Activated naive CD4-positive, alpha-beta T cell treated with anti-CD3 and anti-CD28 coated beads for 36 hours (primary cell): Measurements from ENCODE around the gene ITGB1. TPM values are rescaled to one million over a fixed set of nuclear protein-coding genes. Genes with fewer than 3 reads are reported as not detected.

Experiments used
- CTCF ChIA-PET: fragments of 350-600 bp; sonication (Branson Sonifier 250); formaldehyde crosslinking; loops from one replicate; lab custom pipeline; 2021; ENCODE audit warnings: antibody characterized with exemption; lab: Charles Lee
- DNase-seq: peaks from one replicate; pipeline ENCODE4 v3.0.0-alpha.2; 2020
- H3K27ac Mint-ChIP-seq: one replicate; pipeline ENCODE4 v1.8.0; 2021; ENCODE audit warnings: mild to moderate bottlenecking, mixed read lengths
- H3K27me3 Mint-ChIP-seq: one replicate; pipeline ENCODE4 v1.8.0; 2021; ENCODE audit warnings: low read depth, mixed read lengths
- H3K36me3 Mint-ChIP-seq: one replicate; pipeline ENCODE4 v1.8.0; 2021; ENCODE audit warnings: low read depth, mixed read lengths
- H3K4me1 Mint-ChIP-seq: one replicate; pipeline ENCODE4 v1.8.0; 2021; ENCODE audit warnings: low read depth, mixed read lengths
- H3K4me3 Mint-ChIP-seq: one replicate; pipeline ENCODE4 v1.8.0; 2021; ENCODE audit warnings: mild to moderate bottlenecking, moderate library complexity, mixed read lengths
- H3K9me3 Mint-ChIP-seq: one replicate; pipeline ENCODE4 v1.8.0; 2021; ENCODE audit warnings: mixed read lengths
- intact Hi-C: fragments of 100-400 bp; cut with micrococcal nuclease; formaldehyde crosslinking; loops from one replicate; pipeline ENCODE4 v1.15.1; 2023
- total RNA-seq, 2 experiments: library from RNA; stranded (reverse); gene quantifications; one replicate each; pipeline ENCODE4 v1.2.3, GENCODE V29; 2021

ITGB1 gene
- total RNA-seq, 2 experiments from 2014 or later, result 30.3 to 34.5 TPM

GRCh38 chr10:32940321-32941301 is 17.4 kb downstream of the ITGB1 start:
- no peaks in the 10 kb centered on the region for H3K27me3 Mint-ChIP-seq
- no peak overlapping the region for H3K27ac Mint-ChIP-seq
- H3K9me3 Mint-ChIP-seq, result no peaks in the 10 kb centered on the region
- no peak overlapping the region for H3K4me3 Mint-ChIP-seq
- no peak for DNase-seq
- peaks cover 20% of the 10 kb centered on the region for H3K4me1 Mint-ChIP-seq
- CTCF ChIA-PET, result interaction anchor here (0.9 kb wide), 1 partner anchor 68 kb away, joined by 8 read pairs; no protein-coding TSS in a partner anchor
- intact Hi-C loops, result no loop called here
- peaks cover under 1% of the 10 kb centered on the region for H3K36me3 Mint-ChIP-seq

- Mint-ChIP-seq H3K27me3 (no peaks in the 10 kb centered on the region), H3K36me3 (peaks cover 5% of the 10 kb centered on the region), H3K27ac (no peak overlapping the region), H3K9me3 (no peaks in the 10 kb centered on the region), H3K4me1 (peaks cover 20% of the 10 kb centered on the region), H3K4me3 (no peak overlapping the region)
- CTCF ChIA-PET, result interaction anchor here (0.6 kb wide), 1 partner anchor 288 kb away, joined by 3 read pairs; no protein-coding TSS in a partner anchor
- DNase-seq, result no peak
- intact Hi-C loops, result no loop called here
Observed at GRCh38 chr10:32939296-32940111, 18.5 kb downstream of the ITGB1 start.

GRCh38 chr10:32938554-32939061 is 19.4 kb downstream of the ITGB1 start:
- no peak for DNase-seq
- H3K36me3 Mint-ChIP-seq, result peaks cover 5% of the 10 kb centered on the region
- no peaks in the 10 kb centered on the region for H3K9me3 Mint-ChIP-seq
- H3K27ac Mint-ChIP-seq, result no peak overlapping the region
- no peaks in the 10 kb centered on the region for H3K27me3 Mint-ChIP-seq
- peaks cover 17% of the 10 kb centered on the region for H3K4me1 Mint-ChIP-seq
- no peak overlapping the region for H3K4me3 Mint-ChIP-seq
- CTCF ChIA-PET, result interaction anchor here (1.2 kb wide), 1 partner anchor 215 kb away, joined by 3 read pairs; no protein-coding TSS in a partner anchor
- intact Hi-C loops, result no loop called here

GRCh38 chr10:32937911-32938424 is 20.1 kb downstream of the ITGB1 start:
- CTCF ChIA-PET, result interaction anchor here (1.2 kb wide), 1 partner anchor 215 kb away, joined by 3 read pairs; no protein-coding TSS in a partner anchor
- Mint-ChIP-seq H3K9me3 (no peaks in the 10 kb centered on the region), H3K27ac (no peak overlapping the region), H3K4me1 (peaks cover 13% of the 10 kb centered on the region), H3K4me3 (no peak overlapping the region), H3K27me3 (no peaks in the 10 kb centered on the region), H3K36me3 (peaks cover 6% of the 10 kb centered on the region)
- intact Hi-C loops, result no loop called here
- DNase-seq, result no peak

GRCh38 chr10:32932225-32932729 is 25.8 kb downstream of the ITGB1 start:
- Mint-ChIP-seq H3K4me3 (no peak overlapping the region), H3K36me3 (peaks cover 21% of the 10 kb centered on the region), H3K27ac (no peak overlapping the region), H3K27me3 (no peaks in the 10 kb centered on the region), H3K9me3 (no peaks in the 10 kb centered on the region), H3K4me1 (no peaks in the 10 kb centered on the region)
- CTCF ChIA-PET, result no interaction called here
- intact Hi-C loops, result no loop called here
- DNase-seq, result no peak

GRCh38 chr10:32931593-32931992 is 26.4 kb downstream of the ITGB1 start:
- Mint-ChIP-seq H3K36me3 (peaks cover 28% of the 10 kb centered on the region), H3K4me1 (no peaks in the 10 kb centered on the region), H3K9me3 (no peaks in the 10 kb centered on the region), H3K27ac (no peak overlapping the region), H3K27me3 (no peaks in the 10 kb centered on the region), H3K4me3 (no peak overlapping the region)
- DNase-seq, result no peak
- intact Hi-C loops, result no loop called here
- CTCF ChIA-PET, result no interaction called here

- peaks cover 34% of the 10 kb centered on the region for H3K36me3 Mint-ChIP-seq
- H3K4me1 Mint-ChIP-seq, result no peaks in the 10 kb centered on the region
- no peak for DNase-seq
- no peaks in the 10 kb centered on the region for H3K9me3 Mint-ChIP-seq
- intact Hi-C loops, result no loop called here
- CTCF ChIA-PET, result no interaction called here
- H3K27ac Mint-ChIP-seq, result no peak overlapping the region
- H3K27me3 Mint-ChIP-seq, result no peaks in the 10 kb centered on the region
- H3K4me3 Mint-ChIP-seq, result no peak overlapping the region
Observed at GRCh38 chr10:32930036-32930435, 28.0 kb downstream of the ITGB1 start.

GRCh38 chr10:32929634-32930033 is 28.4 kb downstream of the ITGB1 start:
- Mint-ChIP-seq H3K36me3 (peaks cover 33% of the 10 kb centered on the region), H3K4me3 (no peak overlapping the region), H3K27ac (no peak overlapping the region), H3K9me3 (no peaks in the 10 kb centered on the region), H3K4me1 (no peaks in the 10 kb centered on the region), H3K27me3 (no peaks in the 10 kb centered on the region)
- intact Hi-C loops, result no loop called here
- DNase-seq, result no peak
- CTCF ChIA-PET, result no interaction called here

GRCh38 chr10:32927750-32928149 is 30.3 kb downstream of the ITGB1 start:
- intact Hi-C loops, result no loop called here
- Mint-ChIP-seq H3K4me3 (no peak overlapping the region), H3K9me3 (no peaks in the 10 kb centered on the region), H3K36me3 (peaks cover 31% of the 10 kb centered on the region), H3K4me1 (peaks cover 1% of the 10 kb centered on the region), H3K27ac (no peak overlapping the region), H3K27me3 (no peaks in the 10 kb centered on the region)
- no peak for DNase-seq
- CTCF ChIA-PET, result no interaction called here

GRCh38 chr10:32923849-32924248 is 34.2 kb downstream of the ITGB1 start:
- no peak overlapping the region for H3K4me3 Mint-ChIP-seq
- CTCF ChIA-PET, result no interaction called here
- peaks cover 5% of the 10 kb centered on the region for H3K4me1 Mint-ChIP-seq
- H3K27ac Mint-ChIP-seq, result no peak overlapping the region
- peaks cover 41% of the 10 kb centered on the region for H3K36me3 Mint-ChIP-seq
- no peak for DNase-seq
- no peaks in the 10 kb centered on the region for H3K9me3 Mint-ChIP-seq
- no peaks in the 10 kb centered on the region for H3K27me3 Mint-ChIP-seq
- intact Hi-C loops, result no loop called here

- Mint-ChIP-seq H3K9me3 (no peaks in the 10 kb centered on the region), H3K4me1 (peaks cover 5% of the 10 kb centered on the region), H3K27me3 (no peaks in the 10 kb centered on the region), H3K4me3 (no peak overlapping the region), H3K27ac (no peak overlapping the region), H3K36me3 (peaks cover 40% of the 10 kb centered on the region)
- CTCF ChIA-PET, result no interaction called here
- intact Hi-C loops, result no loop called here
- no peak for DNase-seq
Observed at GRCh38 chr10:32923134-32923533, 34.9 kb downstream of the ITGB1 start.

GRCh38 chr10:32922170-32922569 is 35.9 kb downstream of the ITGB1 start:
- CTCF ChIA-PET, result no interaction called here

More at GRCh38 chr10:32922170-32922569, 35.9 kb downstream of the ITGB1 start:
- Mint-ChIP-seq H3K36me3 (peaks cover 42% of the 10 kb centered on the region), H3K9me3 (no peaks in the 10 kb centered on the region), H3K27ac (no peak overlapping the region), H3K4me1 (peaks cover 5% of the 10 kb centered on the region), H3K4me3 (no peak overlapping the region), H3K27me3 (no peaks in the 10 kb centered on the region)
- no peak for DNase-seq
- intact Hi-C loops, result no loop called here
